Measurements from ENCODE around the gene CCBE1.

Gene CCBE1

DNA sequence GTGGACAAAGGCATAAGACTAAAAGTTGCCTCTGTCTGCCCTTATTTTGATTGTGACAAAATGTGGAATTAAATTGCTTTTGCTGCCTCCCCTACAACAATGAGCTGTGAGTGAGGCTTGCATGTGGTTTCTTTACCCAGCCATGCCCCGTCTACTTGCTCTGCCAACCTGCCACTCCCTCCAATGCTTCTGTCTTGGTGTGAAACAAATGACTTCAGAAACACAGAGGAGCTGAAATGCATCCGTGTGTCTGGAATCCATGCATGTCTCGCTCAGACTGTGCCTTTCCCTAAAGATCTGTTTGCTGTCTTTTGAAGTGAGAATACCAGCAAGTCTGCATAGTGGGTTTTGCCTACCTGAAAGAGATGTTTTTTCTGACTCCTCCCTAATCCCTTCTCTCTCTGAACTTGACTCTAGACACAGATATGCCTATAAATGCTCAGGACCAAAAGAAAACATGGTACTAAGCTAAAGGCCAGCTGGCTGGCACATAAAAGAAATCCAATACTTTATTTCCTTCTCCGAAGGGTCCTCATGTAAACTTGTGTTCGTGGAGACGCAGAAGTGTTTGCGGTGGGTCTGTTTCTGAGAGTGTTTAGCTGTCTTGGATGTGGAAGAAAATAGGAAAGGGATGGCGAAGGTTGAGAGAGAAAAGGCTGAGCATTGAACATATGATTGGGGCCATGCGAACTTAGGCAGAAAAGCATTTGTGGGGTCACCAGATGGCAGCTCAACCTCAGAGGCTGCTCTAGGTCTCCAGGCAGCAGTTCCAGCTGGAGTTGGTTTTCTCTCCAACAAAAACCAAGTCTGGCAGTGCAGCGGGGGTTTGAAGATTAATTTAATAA lies 120.5 kb downstream of the CCBE1 start:
- TF ChIP-seq SIN3A (IDR thresholded peaks at IDR 0.05; ENCODE audit: borderline replicate concordance, insufficient read depth, low read length) (no peak), POLR2AphosphoS5 (IDR thresholded peaks at IDR 0.05; ENCODE audit: low read depth, low read length) (no peak), TAF1 (IDR thresholded peaks at IDR 0.05; ENCODE audit: borderline replicate concordance, insufficient read depth, low read length) (no peak), FOXP2 (optimal IDR thresholded peaks at IDR 0.05; ENCODE audit: borderline replicate concordance, extremely low read depth, extremely low read length, insufficient read depth) (no peak)
- TF ChIP-seq, protein P1, sequence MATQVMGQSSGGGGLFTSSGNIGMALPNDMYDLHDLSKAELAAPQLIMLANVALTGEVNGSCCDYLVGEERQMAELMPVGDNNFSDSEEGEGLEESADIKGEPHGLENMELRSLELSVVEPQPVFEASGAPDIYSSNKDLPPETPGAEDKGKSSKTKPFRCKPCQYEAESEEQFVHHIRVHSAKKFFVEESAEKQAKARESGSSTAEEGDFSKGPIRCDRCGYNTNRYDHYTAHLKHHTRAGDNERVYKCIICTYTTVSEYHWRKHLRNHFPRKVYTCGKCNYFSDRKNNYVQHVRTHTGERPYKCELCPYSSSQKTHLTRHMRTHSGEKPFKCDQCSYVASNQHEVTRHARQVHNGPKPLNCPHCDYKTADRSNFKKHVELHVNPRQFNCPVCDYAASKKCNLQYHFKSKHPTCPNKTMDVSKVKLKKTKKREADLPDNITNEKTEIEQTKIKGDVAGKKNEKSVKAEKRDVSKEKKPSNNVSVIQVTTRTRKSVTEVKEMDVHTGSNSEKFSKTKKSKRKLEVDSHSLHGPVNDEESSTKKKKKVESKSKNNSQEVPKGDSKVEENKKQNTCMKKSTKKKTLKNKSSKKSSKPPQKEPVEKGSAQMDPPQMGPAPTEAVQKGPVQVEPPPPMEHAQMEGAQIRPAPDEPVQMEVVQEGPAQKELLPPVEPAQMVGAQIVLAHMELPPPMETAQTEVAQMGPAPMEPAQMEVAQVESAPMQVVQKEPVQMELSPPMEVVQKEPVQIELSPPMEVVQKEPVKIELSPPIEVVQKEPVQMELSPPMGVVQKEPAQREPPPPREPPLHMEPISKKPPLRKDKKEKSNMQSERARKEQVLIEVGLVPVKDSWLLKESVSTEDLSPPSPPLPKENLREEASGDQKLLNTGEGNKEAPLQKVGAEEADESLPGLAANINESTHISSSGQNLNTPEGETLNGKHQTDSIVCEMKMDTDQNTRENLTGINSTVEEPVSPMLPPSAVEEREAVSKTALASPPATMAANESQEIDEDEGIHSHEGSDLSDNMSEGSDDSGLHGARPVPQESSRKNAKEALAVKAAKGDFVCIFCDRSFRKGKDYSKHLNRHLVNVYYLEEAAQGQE (IDR thresholded peaks at IDR 0.05; ENCODE audit: insufficient read depth in 1 of 2, low read depth in 2 of 2, low read length in 2 of 2), result no peak

DNA sequence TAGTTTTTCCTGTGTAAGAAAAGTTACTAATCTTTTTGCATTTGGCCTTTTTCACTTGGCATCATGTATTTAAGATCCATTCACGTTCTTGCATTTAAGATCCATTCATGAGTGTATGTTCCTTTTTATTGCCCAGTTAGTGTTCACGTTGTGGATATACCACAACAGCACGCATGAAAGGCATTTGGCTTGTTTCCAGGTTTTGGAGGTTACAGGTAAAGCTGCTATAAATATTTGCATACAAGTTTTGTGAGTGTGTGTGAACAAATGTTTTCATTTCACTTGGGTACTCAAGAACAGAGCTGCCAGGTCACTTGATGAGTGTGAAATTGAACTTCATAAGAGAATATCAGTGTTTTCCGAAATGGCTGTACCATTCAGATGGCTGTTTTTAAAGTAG lies 121.2 kb downstream of the CCBE1 start:
- TF ChIP-seq SIN3A (IDR thresholded peaks at IDR 0.05; ENCODE audit: borderline replicate concordance, insufficient read depth, low read length), result no peak
- no peak for TF ChIP-seq FOXP2 (optimal IDR thresholded peaks at IDR 0.05; ENCODE audit: borderline replicate concordance, extremely low read depth, extremely low read length, insufficient read depth)
- no peak for TF ChIP-seq POLR2AphosphoS5 (IDR thresholded peaks at IDR 0.05; ENCODE audit: low read depth, low read length)
- no peak for TF ChIP-seq TAF1 (IDR thresholded peaks at IDR 0.05; ENCODE audit: borderline replicate concordance, insufficient read depth, low read length)
- TF ChIP-seq, protein P1 (IDR thresholded peaks at IDR 0.05; ENCODE audit: insufficient read depth in 1 of 2, low read depth in 2 of 2, low read length in 2 of 2), result no peak

DNA sequence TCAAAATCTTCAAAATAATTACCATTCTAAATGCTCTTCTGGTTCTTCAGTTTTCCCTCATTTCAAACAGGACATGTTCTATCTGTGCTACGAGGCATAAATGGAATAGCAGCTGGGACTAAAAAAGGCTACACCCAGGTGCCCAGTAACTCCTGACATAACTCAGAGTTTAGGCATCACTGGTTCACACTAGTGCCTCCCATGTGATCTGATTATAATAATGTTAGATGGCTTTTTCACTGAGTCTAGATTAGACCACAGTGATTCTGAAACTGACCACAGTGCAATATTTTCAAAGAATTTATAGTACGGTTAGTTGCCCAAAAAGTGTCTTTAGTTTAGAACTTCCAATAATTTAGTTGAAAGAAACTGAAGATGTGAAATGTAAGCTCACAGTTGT lies 123.3 kb downstream of the CCBE1 start:
- TF ChIP-seq POLR2AphosphoS5 (IDR thresholded peaks at IDR 0.05; ENCODE audit: low read depth, low read length) (no peak), SIN3A (IDR thresholded peaks at IDR 0.05; ENCODE audit: borderline replicate concordance, insufficient read depth, low read length) (no peak), FOXP2 (optimal IDR thresholded peaks at IDR 0.05; ENCODE audit: borderline replicate concordance, extremely low read depth, extremely low read length, insufficient read depth) (no peak), TAF1 (IDR thresholded peaks at IDR 0.05; ENCODE audit: borderline replicate concordance, insufficient read depth, low read length) (no peak)
- TF ChIP-seq, protein P1 (IDR thresholded peaks at IDR 0.05; ENCODE audit: insufficient read depth in 1 of 2, low read depth in 2 of 2, low read length in 2 of 2), result no peak

DNA sequence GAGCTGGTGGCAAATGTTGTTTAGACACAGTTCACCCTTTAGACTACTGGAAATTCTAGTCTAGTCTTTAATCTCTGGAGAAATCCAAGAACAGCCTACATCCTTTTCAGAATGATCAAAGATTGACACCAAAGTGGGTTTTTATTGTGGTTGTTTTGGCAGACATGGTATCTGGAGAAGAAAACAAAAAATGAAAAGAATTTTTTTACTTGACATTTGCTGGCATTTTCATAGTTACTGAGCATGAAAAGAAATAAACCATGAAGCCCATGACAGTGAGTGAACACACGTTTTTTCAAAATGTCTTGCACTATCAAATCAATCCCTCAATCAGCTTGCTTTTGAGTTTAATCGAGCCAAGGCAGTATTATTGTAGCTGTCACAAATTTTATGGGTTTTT lies 125.3 kb downstream of the CCBE1 start:
- TF ChIP-seq FOXP2 (optimal IDR thresholded peaks at IDR 0.05; ENCODE audit: borderline replicate concordance, extremely low read depth, extremely low read length, insufficient read depth) (no peak), TAF1 (IDR thresholded peaks at IDR 0.05; ENCODE audit: borderline replicate concordance, insufficient read depth, low read length) (no peak), POLR2AphosphoS5 (IDR thresholded peaks at IDR 0.05; ENCODE audit: low read depth, low read length) (no peak), SIN3A (IDR thresholded peaks at IDR 0.05; ENCODE audit: borderline replicate concordance, insufficient read depth, low read length) (no peak)
- TF ChIP-seq, protein P1 (IDR thresholded peaks at IDR 0.05; ENCODE audit: insufficient read depth in 1 of 2, low read depth in 2 of 2, low read length in 2 of 2), result no peak

All from PFSK-1 (cell line).